WTC11 (cell line): ENCODE data around the gene PRKAR2A.

Source experiments
- ATF3 ChIP-seq: sonication (generic); formaldehyde crosslinking; conservative IDR thresholded peaks from 2 replicates; pipeline ENCODE4 v1.8.1; 2022; ENCODE audit warnings: mild to moderate bottlenecking, missing genetic modification reagents
- CREM ChIP-seq: sonication (generic); formaldehyde crosslinking; IDR thresholded peaks from 2 replicates; pipeline ENCODE4 v1.8.1; 2022; ENCODE audit warnings: mild to moderate bottlenecking, missing genetic modification reagents, moderate library complexity
- KAT7 ChIP-seq: sonication (generic); formaldehyde crosslinking; IDR thresholded peaks from 2 replicates; pipeline ENCODE4 v1.8.1; 2023; ENCODE audit warnings: missing genetic modification reagents, mild to moderate bottlenecking, borderline replicate concordance
- SMAD4 ChIP-seq: sonication (generic); formaldehyde crosslinking; IDR thresholded peaks from 2 replicates; pipeline ENCODE4 v1.8.0; 2022; ENCODE audit warnings: mild to moderate bottlenecking, missing genetic modification reagents
- SOX15 ChIP-seq: fragments of 250-450 bp; sonication (Bioruptor Pico); IDR thresholded peaks from 2 replicates; pipeline ENCODE4 v1.9.0; 2021; ENCODE audit warnings: mild to moderate bottlenecking
- SP1 ChIP-seq: sonication (generic); formaldehyde crosslinking; conservative IDR thresholded peaks from 2 replicates; pipeline ENCODE4 v1.8.1; 2022; ENCODE audit warnings: missing genetic modification reagents
- ZNF121 ChIP-seq: sonication (generic); formaldehyde crosslinking; IDR thresholded peaks from 2 replicates; pipeline ENCODE4 v1.8.0; 2023; ENCODE audit warnings: missing genetic modification reagents
- ZNF425 ChIP-seq: fragments of 250-450 bp; sonication (Bioruptor Pico); conservative IDR thresholded peaks from 2 replicates; pipeline ENCODE4 v1.9.0; 2021; ENCODE audit warnings: mild to moderate bottlenecking
- TF ChIP-seq, protein P1 (sequence below): fragments of 200-600 bp; IDR thresholded peaks from 2 replicates; pipeline ENCODE4 v1.8.0; 2022; ENCODE audit warnings: antibody characterized with exemption
- TF ChIP-seq, protein P2 (sequence below): sonication (generic); formaldehyde crosslinking; IDR thresholded peaks from 2 replicates; pipeline ENCODE4 v1.8.0; 2022; ENCODE audit warnings: mild to moderate bottlenecking, missing genetic modification reagents
- TF ChIP-seq, protein P3 (sequence below): sonication (generic); formaldehyde crosslinking; IDR thresholded peaks from 2 replicates; pipeline ENCODE4 v1.8.1; 2022; ENCODE audit warnings: mild to moderate bottlenecking, moderate library complexity, missing genetic modification reagents

- TF ChIP-seq, protein P1, sequence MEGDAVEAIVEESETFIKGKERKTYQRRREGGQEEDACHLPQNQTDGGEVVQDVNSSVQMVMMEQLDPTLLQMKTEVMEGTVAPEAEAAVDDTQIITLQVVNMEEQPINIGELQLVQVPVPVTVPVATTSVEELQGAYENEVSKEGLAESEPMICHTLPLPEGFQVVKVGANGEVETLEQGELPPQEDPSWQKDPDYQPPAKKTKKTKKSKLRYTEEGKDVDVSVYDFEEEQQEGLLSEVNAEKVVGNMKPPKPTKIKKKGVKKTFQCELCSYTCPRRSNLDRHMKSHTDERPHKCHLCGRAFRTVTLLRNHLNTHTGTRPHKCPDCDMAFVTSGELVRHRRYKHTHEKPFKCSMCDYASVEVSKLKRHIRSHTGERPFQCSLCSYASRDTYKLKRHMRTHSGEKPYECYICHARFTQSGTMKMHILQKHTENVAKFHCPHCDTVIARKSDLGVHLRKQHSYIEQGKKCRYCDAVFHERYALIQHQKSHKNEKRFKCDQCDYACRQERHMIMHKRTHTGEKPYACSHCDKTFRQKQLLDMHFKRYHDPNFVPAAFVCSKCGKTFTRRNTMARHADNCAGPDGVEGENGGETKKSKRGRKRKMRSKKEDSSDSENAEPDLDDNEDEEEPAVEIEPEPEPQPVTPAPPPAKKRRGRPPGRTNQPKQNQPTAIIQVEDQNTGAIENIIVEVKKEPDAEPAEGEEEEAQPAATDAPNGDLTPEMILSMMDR: no peak
- TF ChIP-seq SP1 (no peak), ZNF121 (CRISPR knock-in tag) (no peak), KAT7 (CRISPR knock-in tag) (no peak), ATF3 (CRISPR knock-in tag) (no peak), ZNF425 (CRISPR knock-in tag) (no peak), SOX15 (CRISPR knock-in tag) (no peak), CREM (CRISPR knock-in tag) (no peak), SMAD4 (no peak)
- TF ChIP-seq, protein P2, sequence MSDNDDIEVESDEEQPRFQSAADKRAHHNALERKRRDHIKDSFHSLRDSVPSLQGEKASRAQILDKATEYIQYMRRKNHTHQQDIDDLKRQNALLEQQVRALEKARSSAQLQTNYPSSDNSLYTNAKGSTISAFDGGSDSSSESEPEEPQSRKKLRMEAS: no peak
- TF ChIP-seq, protein P3, sequence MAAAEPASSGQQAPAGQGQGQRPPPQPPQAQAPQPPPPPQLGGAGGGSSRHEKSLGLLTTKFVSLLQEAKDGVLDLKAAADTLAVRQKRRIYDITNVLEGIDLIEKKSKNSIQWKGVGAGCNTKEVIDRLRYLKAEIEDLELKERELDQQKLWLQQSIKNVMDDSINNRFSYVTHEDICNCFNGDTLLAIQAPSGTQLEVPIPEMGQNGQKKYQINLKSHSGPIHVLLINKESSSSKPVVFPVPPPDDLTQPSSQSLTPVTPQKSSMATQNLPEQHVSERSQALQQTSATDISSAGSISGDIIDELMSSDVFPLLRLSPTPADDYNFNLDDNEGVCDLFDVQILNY (CRISPR knock-in tag): no peak
Measured at GRCh38 chr3:48739617-48739954, 108.1 kb downstream of the PRKAR2A start.
